GM23248 (cell line): ENCODE data around the gene C4BPA. TPM values are rescaled to one million over a fixed set of nuclear protein-coding genes. Genes with fewer than 3 reads are reported as not detected.

Source experiments
- DNase-seq: peaks from one replicate; pipeline ENCODE4 v3.0.0-alpha.2; 2015
- H2AFZ ChIP-seq: fragments of 200-600 bp; sonication (generic); 2 replicates; pipeline ENCODE4 v1.6.1; 2016; ENCODE audit warnings: antibody characterized with exemption
- H3F3A ChIP-seq: fragments of 200-600 bp; sonication (generic); 2 replicates; pipeline ENCODE4 v1.6.1; 2016; ENCODE audit warnings: mild to moderate bottlenecking, antibody characterized with exemption, mixed run types; ENCODE audit not compliant: insufficient read depth
- H3K27ac ChIP-seq: fragments of 200-600 bp; sonication (generic); 2 replicates; pipeline ENCODE4 v1.5.1; 2016; ENCODE audit warnings: mild to moderate bottlenecking
- H3K27me3 ChIP-seq: fragments of 200-600 bp; sonication (generic); replicated peaks from 2 replicates; pipeline ENCODE4 v1.6.1; 2016; ENCODE audit warnings: mild to moderate bottlenecking; ENCODE audit not compliant: insufficient read depth
- H3K36me3 ChIP-seq: fragments of 200-600 bp; sonication (generic); 2 replicates; pipeline ENCODE4 v1.6.1; 2016; ENCODE audit warnings: low read depth, mild to moderate bottlenecking
- H3K4me1 ChIP-seq: fragments of 200-600 bp; sonication (generic); 2 replicates; pipeline ENCODE4 v1.6.1; 2016; ENCODE audit warnings: mild to moderate bottlenecking; ENCODE audit not compliant: insufficient read depth
- H3K4me2 ChIP-seq: fragments of 200-600 bp; sonication (generic); one replicate; pipeline ENCODE4 v1.6.1; 2016; ENCODE audit warnings: mild to moderate bottlenecking; ENCODE audit not compliant: unreplicated experiment
- H3K4me3 ChIP-seq: fragments of 200-600 bp; sonication (generic); 2 replicates; pipeline ENCODE4 v1.5.1; 2016; ENCODE audit warnings: mild to moderate bottlenecking
- H3K79me2 ChIP-seq: fragments of 200-600 bp; sonication (generic); 2 replicates; pipeline ENCODE4 v1.6.1; 2016; ENCODE audit warnings: mild to moderate bottlenecking; ENCODE audit not compliant: insufficient read depth
- H3K9ac ChIP-seq: fragments of 200-600 bp; sonication (generic); 2 replicates; pipeline ENCODE4 v1.6.1; 2016; ENCODE audit warnings: mild to moderate bottlenecking
- H3K9me2 ChIP-seq: fragments of 200-600 bp; sonication (generic); 2 replicates; pipeline ENCODE4 v1.6.1; 2016; ENCODE audit warnings: mixed run types, mild to moderate bottlenecking, moderate library complexity; ENCODE audit not compliant: insufficient read depth
- H3K9me3 ChIP-seq: fragments of 200-600 bp; sonication (generic); one replicate; pipeline ENCODE4 v1.6.1; 2017; ENCODE audit warnings: low read depth
- H4K20me1 ChIP-seq: fragments of 200-600 bp; sonication (generic); 2 replicates; pipeline ENCODE4 v1.6.0; 2016; ENCODE audit not compliant: insufficient read depth
- EZH2 ChIP-seq: fragments of 200-600 bp; sonication (generic); IDR thresholded peaks from 2 replicates; pipeline ENCODE4 v1.6.1; 2018; ENCODE audit warnings: antibody characterized with exemption, mild to moderate bottlenecking; ENCODE audit not compliant: insufficient read depth, poor library complexity, severe bottlenecking
- EZH2phosphoT487 ChIP-seq: fragments of 200-600 bp; sonication (generic); IDR thresholded peaks from 2 replicates; pipeline ENCODE4 v1.6.1; 2018; ENCODE audit warnings: antibody characterized with exemption, moderate library complexity, mild to moderate bottlenecking, low read depth; ENCODE audit not compliant: insufficient read depth
- WGBS, 2 experiments: methylation state at CpG; one replicate each; pipeline ENCODE4 v1.1.6; 2015 to 2017; ENCODE audit warnings: low lambda C conversion rate in 2 of 2, low coverage in 1 of 2; ENCODE audit errors: missing lambda C conversion rate in 2 of 2; 5-methylcytosine and 5-hydroxymethylcytosine counted together
- in situ Hi-C: fragments of 300-500 bp; cut with MboI; formaldehyde crosslinking; loops from 2 replicates; pipeline ENCODE4 v1.15.0; 2020
- polyA plus RNA-seq: library from polyadenylated mRNA; unstranded; fragments of >200 nt; fragmentation: Nextera tagmentation; extraction: Ambion mirVana; gene quantifications from 2 replicates; pipeline ENCODE4 v1.2.1, GENCODE V29; 2016
- total RNA-seq: library from RNA; depleted of rRNA; stranded (reverse); fragments of >200 nt; shearing (Covaris generic); gene quantifications from 2 replicates; pipeline ENCODE4 v1.2.3, GENCODE V29; 2014

Gene C4BPA
- total and polyA plus RNA-seq, 2 experiments from 2014 or later, result not detected

DNA sequence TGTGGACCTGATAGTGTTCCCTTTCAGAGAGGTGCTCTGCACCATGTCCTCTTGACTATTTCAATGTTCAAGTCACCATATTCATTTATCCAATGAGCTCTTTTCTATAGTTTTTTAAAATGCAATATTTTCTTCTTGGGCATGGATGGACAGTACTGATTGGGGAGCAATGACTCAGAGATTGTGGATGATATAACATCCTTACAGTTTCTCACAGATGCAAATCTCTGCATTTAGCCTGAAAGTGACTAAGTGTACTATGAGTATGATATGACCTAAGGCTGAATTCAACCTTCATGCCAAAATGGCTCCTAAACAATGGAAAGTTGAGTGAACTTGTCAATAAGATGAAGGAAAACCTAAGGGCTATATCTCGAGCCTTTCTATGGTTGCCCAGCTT lies 36.5 kb downstream of the C4BPA start:
- no peaks in the 10 kb centered on the region for H3K4me1 ChIP-seq
- H3K9me3 ChIP-seq, result no peaks in the 10 kb centered on the region
- H2AFZ ChIP-seq, result no peak overlapping the region
- in situ Hi-C loops, result no loop called here
- no peak overlapping the region for H3K9ac ChIP-seq
- peak; percentile 5 for DNase-seq
- no peak overlapping the region for H3K27ac ChIP-seq
- H3K4me2 ChIP-seq, result no peak overlapping the region
- H3K36me3 ChIP-seq, result no peaks in the 10 kb centered on the region
- H3K27me3 ChIP-seq, result no peaks in the 10 kb centered on the region
- TF ChIP-seq EZH2, result no peak
- no peak for TF ChIP-seq EZH2phosphoT487
- H3K4me3 ChIP-seq, result no peak overlapping the region
- no peaks in the 10 kb centered on the region for H4K20me1 ChIP-seq
- H3F3A ChIP-seq, result no peaks in the 10 kb centered on the region
- no peaks in the 10 kb centered on the region for H3K9me2 ChIP-seq
- H3K79me2 ChIP-seq, result no peaks in the 10 kb centered on the region
- 4 to 8% methylated on average over 1 of the region's 1 CpG for WGBS, 2 experiments

- no peaks in the 10 kb centered on the region for H3K36me3 ChIP-seq
- in situ Hi-C loops, result no loop called here
- TF ChIP-seq EZH2, result no peak
- no peak for TF ChIP-seq EZH2phosphoT487
- H3K27ac ChIP-seq, result no peak overlapping the region
- H3K4me3 ChIP-seq, result no peak overlapping the region
- WGBS, 2 experiments, result 30 to 34% methylated on average over 5 of the region's 5 CpGs
- H3K4me1 ChIP-seq, result no peaks in the 10 kb centered on the region
- DNase-seq, result no peak
- no peaks in the 10 kb centered on the region for H3K9me3 ChIP-seq
- H4K20me1 ChIP-seq, result no peaks in the 10 kb centered on the region
- no peaks in the 10 kb centered on the region for H3K79me2 ChIP-seq
- H3K9ac ChIP-seq, result no peak overlapping the region
- H2AFZ ChIP-seq, result no peak overlapping the region
- H3K4me2 ChIP-seq, result no peak overlapping the region
- no peaks in the 10 kb centered on the region for H3K27me3 ChIP-seq
- no peaks in the 10 kb centered on the region for H3F3A ChIP-seq
- H3K9me2 ChIP-seq, result 0 out of 2 replicates have a peak, but pooled peaks cover 4% of the 10 kb centered on the region
These were observed 41.5 kb downstream of the C4BPA start for GRCh38 chr1:207145401-207146058.

- DNase-seq, result no peak
- Histone ChIP-seq H3K4me2 (no peak overlapping the region), H3K79me2 (no peaks in the 10 kb centered on the region), H3K36me3 (no peaks in the 10 kb centered on the region), H4K20me1 (no peaks in the 10 kb centered on the region), H3K27ac (no peak overlapping the region), H3K27me3 (no peaks in the 10 kb centered on the region), H3K9me3 (no peaks in the 10 kb centered on the region), H3K4me1 (no peaks in the 10 kb centered on the region), H3K4me3 (no peak overlapping the region), H3K9me2 (0 out of 2 replicates have a peak, but pooled peaks cover 4% of the 10 kb centered on the region), H3F3A (no peaks in the 10 kb centered on the region), H2AFZ (no peak overlapping the region), H3K9ac (no peak overlapping the region)
- in situ Hi-C loops, result no loop called here
- no peak for TF ChIP-seq EZH2
- no peak for TF ChIP-seq EZH2phosphoT487
These were observed 47.9 kb downstream of the C4BPA start for GRCh38 chr1:207151920-207152319.

DNA sequence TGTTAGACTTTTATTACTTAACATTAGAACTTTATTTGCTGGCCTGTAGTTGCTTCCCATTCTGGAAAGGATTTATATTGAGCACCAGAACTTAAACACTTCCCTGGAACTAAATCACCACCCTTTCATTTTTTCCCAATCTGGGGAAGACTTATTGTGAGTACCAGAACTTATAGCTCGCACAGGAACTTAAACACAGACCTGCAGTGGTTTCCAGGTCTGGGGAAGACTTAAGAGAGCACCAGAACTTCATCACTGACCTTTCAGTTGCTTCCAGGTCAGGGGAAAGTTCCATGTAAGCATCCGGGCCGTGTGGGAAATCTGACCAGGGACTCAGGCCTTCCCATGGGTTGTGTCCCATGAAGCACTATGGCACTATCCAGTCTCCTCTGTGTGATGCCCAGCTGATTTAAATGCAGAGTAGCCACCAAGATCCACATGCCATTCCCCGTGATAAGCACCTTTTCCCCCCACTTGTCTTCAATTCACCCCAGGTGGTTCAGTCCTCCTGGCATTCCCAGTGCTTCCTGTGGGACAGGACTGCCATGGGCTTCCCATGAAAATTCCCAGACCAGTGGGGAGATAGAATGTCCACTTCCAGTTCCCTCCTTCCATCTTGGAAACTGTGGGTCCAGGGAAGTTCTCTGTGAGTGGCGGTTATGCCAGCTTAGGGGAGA lies 48.9 kb downstream of the C4BPA start:
- H4K20me1 ChIP-seq, result no peaks in the 10 kb centered on the region
- no peaks in the 10 kb centered on the region for H3K36me3 ChIP-seq
- H2AFZ ChIP-seq, result no peak overlapping the region
- no peaks in the 10 kb centered on the region for H3K9me3 ChIP-seq
- 47 to 63% methylated on average over 5 of the region's 5 CpGs for WGBS, 2 experiments
- no peak overlapping the region for H3K4me2 ChIP-seq
- H3K79me2 ChIP-seq, result no peaks in the 10 kb centered on the region
- H3K9me2 ChIP-seq, result no peaks in the 10 kb centered on the region
- no peak overlapping the region for H3K9ac ChIP-seq
- no peaks in the 10 kb centered on the region for H3F3A ChIP-seq
- H3K4me3 ChIP-seq, result no peak overlapping the region
- H3K27me3 ChIP-seq, result no peaks in the 10 kb centered on the region
- DNase-seq, result no peak
- no peaks in the 10 kb centered on the region for H3K4me1 ChIP-seq
- in situ Hi-C loops, result no loop called here
- no peak overlapping the region for H3K27ac ChIP-seq
- no peak for TF ChIP-seq EZH2phosphoT487
- no peak for TF ChIP-seq EZH2
